ENCODE measurements around the gene USP35.
"Not testable (repeated sequence)": the region's sequence is repeated elsewhere in the genome, so short reads cannot be mapped to it uniquely, and the experiment has no call there.

USP35 gene

DNA sequence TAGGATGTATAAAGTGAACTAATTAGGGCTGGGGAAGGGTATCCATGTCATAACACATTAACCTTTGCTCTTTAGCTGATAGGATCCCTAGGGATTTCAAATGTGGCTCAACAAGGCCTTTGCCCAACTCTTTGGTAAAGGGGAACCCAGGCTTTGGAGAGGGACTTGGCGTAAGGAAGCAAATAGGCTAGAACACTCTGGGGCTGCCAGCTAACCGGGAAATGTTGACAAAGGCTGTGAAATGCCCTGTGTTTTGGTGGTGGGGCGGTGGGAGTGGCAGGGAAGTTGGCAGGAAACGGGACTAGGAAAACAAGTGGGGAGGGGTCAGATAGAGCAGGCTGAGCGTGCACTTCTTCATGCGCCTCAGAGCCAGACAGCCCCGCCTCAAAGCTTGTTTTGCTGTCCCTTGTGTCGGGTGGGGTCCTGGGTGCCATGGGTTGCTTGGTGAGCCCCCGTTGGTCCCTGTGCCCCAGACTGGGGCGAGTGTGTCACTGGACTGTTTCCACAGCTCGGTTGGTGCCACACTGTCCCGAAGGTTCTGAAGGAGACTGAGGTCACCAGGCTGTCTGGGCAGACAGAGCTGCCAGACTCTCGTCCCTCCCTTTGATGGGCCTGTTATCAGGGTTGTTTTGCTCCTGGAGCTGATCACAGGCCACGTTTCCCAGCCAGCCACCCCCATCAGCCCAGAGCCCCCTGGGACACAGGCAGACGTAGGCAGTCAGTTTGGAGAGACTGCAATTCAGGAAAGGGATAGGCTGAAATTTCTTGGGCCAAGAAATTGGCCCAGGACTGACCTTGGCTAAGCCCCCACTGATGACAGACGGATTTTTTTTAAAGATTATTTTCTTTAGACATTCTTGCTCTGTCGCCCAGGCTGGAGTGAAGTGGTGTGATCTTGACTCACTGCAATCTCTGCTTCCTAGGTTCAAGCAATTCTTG is 19.9 kb upstream of the USP35 start:
- no peak for DNase-seq (ENCODE audit: low spot score)
- in situ Hi-C loops (cut with MboI; ENCODE audit: low sequenced_read_pairs, unreplicated experiment), result no loop called here
- TF ChIP-seq, protein P1, sequence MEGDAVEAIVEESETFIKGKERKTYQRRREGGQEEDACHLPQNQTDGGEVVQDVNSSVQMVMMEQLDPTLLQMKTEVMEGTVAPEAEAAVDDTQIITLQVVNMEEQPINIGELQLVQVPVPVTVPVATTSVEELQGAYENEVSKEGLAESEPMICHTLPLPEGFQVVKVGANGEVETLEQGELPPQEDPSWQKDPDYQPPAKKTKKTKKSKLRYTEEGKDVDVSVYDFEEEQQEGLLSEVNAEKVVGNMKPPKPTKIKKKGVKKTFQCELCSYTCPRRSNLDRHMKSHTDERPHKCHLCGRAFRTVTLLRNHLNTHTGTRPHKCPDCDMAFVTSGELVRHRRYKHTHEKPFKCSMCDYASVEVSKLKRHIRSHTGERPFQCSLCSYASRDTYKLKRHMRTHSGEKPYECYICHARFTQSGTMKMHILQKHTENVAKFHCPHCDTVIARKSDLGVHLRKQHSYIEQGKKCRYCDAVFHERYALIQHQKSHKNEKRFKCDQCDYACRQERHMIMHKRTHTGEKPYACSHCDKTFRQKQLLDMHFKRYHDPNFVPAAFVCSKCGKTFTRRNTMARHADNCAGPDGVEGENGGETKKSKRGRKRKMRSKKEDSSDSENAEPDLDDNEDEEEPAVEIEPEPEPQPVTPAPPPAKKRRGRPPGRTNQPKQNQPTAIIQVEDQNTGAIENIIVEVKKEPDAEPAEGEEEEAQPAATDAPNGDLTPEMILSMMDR (IDR thresholded peaks at IDR 0.05; ENCODE audit: borderline replicate concordance, control extremely low read depth, extremely low read depth, insufficient read depth, missing control alignments), result no peak

- no peak for DNase-seq (ENCODE audit: low spot score)
- TF ChIP-seq, protein P1 (IDR thresholded peaks at IDR 0.05; ENCODE audit: borderline replicate concordance, control extremely low read depth, extremely low read depth, insufficient read depth, missing control alignments), result no peak
- in situ Hi-C loops (cut with MboI; ENCODE audit: low sequenced_read_pairs, unreplicated experiment), result no loop called here
Measured at GRCh38 chr11:78170413-78170812, 18.3 kb upstream of the USP35 start.

DNA sequence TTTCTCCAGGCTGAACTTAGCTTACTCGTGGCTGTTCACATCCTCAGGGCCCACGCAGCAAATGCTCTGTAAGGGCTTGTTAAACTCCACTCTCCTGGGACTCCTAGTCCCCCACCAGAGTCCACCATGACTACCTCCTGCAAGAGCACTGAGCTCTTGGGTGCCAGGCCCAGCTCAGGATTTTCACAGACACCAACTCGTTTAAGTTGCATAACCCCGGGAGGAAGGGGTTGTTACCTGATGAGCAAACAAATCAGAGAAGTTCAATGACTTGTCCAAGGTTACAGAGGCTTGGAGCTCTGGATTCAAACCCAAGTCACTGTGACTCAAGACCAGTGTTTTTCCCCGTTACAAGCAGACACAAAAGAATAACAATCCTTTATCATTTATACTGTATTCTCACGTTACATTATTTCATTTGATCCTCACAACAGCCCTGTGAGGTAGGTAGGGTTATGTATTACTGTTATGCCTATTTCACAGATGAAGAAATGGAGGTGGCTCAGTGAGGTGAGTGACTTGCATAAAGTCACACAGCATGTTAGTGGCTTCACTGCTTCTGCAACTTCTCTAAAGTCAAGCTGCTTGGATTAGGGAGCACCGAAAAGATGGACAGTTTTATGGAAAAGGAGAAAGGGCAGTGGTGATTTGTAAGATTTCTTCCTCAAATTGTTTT is 17.7 kb upstream of the USP35 start:
- in situ Hi-C loops (cut with MboI; ENCODE audit: low sequenced_read_pairs, unreplicated experiment), result no loop called here
- TF ChIP-seq, protein P1 (IDR thresholded peaks at IDR 0.05; ENCODE audit: borderline replicate concordance, control extremely low read depth, extremely low read depth, insufficient read depth, missing control alignments), result no peak
- no peak for DNase-seq (ENCODE audit: low spot score)

DNA sequence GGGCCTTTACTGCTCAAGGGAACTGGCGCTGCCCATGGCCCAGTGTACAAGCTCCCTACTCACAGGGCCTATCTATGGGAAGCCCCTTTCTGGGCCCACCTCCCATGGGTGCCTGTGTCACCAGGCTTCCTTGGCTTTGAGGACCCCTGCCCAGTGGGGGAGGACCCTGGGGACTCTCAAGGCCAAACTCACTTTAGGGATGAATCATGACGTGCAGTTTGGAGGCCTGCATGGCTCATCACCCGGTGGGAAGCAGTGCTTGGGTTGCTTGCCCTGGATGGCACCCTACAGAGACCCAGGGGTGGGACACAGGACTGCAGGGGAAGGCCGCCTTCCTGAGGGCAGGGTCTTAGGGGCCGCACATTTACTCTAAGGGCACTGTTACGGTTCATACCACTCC is 16.8 kb upstream of the USP35 start:
- TF ChIP-seq, protein P1 (IDR thresholded peaks at IDR 0.05; ENCODE audit: borderline replicate concordance, control extremely low read depth, extremely low read depth, insufficient read depth, missing control alignments), result no peak
- DNase-seq (ENCODE audit: low spot score), result no peak
- in situ Hi-C loops (cut with MboI; ENCODE audit: low sequenced_read_pairs, unreplicated experiment), result no loop called here

DNA sequence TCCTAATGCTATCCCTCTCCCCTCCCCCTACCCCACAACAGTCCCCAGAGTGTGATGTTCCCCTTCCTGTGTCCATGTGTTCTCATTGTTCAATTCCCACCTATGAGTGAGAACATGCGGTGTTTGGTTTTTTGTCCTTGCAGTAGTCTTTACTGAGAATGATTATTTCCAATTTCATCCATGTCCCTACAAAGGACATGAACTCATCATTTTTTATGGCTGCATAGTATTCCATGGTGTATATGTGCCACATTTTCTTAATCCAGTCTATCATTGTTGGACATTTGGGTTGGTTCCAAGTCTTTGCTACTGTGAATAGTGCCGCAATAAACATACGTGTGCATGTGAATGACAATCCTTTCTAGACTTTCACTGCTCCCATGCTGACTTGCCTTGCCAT is 12.9 kb upstream of the USP35 start:
- DNase-seq (ENCODE audit: low spot score); in situ Hi-C loops (cut with MboI; ENCODE audit: low sequenced_read_pairs, unreplicated experiment): not testable (repeated sequence)

GRCh38 chr11:78176605-78177141 is 12.0 kb upstream of the USP35 start:
- TF ChIP-seq, protein P1 (IDR thresholded peaks at IDR 0.05; ENCODE audit: borderline replicate concordance, control extremely low read depth, extremely low read depth, insufficient read depth, missing control alignments), result no peak
- in situ Hi-C loops (cut with MboI; ENCODE audit: low sequenced_read_pairs, unreplicated experiment), result no loop called here
- DNase-seq (ENCODE audit: low spot score), result no peak

DNA sequence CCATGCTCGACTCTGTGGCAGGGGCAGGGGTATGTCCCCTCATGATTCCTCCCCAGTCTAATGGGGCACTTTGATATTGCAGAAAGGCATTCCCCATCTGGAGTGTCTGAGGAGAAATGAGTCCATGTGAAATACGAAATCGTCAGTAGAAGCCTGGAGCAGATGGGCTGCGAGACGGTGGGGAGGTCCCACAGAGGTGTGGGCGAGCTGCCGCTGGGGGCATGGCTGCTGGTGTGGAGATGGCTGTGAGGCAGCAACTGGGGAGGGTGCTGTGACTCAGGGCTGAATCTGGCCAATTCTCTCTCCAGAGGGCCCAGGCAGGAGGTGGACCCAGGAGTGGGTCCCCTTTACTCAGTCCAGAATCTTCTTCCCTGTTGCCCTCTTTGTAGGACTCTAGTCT is 11.5 kb upstream of the USP35 start:
- in situ Hi-C loops (cut with MboI; ENCODE audit: low sequenced_read_pairs, unreplicated experiment), result no loop called here
- DNase-seq (ENCODE audit: low spot score), result no peak
- TF ChIP-seq, protein P1 (IDR thresholded peaks at IDR 0.05; ENCODE audit: borderline replicate concordance, control extremely low read depth, extremely low read depth, insufficient read depth, missing control alignments), result no peak

All from GM13976 (cell line).